Neural progenitor cell (in vitro differentiated cells): ENCODE results near the gene BRSK2. TPM values are rescaled to one million over a fixed set of nuclear protein-coding genes. Genes with fewer than 3 reads are reported as not detected.

Experiments used
- DNase-seq: peaks from one replicate; pipeline ENCODE4 v3.0.0-alpha.2; 2016; ENCODE audit warnings: low spot score
- H2AFZ ChIP-seq: fragments of 200-600 bp; sonication (generic); replicated peaks from 2 replicates; pipeline ENCODE4 v1.6.1; 2016; ENCODE audit warnings: antibody characterized with exemption
- H3F3A ChIP-seq: fragments of 200-600 bp; sonication (generic); 2 replicates; pipeline ENCODE4 v1.6.1; 2016; ENCODE audit warnings: antibody characterized with exemption, low read depth
- H3K27ac ChIP-seq: fragments of 200-600 bp; sonication (generic); 2 replicates; pipeline ENCODE4 v1.5.1; 2016; ENCODE audit warnings: mild to moderate bottlenecking
- H3K27me3 ChIP-seq: fragments of 200-600 bp; sonication (generic); 2 replicates; pipeline ENCODE4 v1.6.1; 2016; ENCODE audit warnings: mild to moderate bottlenecking, moderate library complexity
- H3K36me3 ChIP-seq: fragments of 200-600 bp; sonication (generic); 2 replicates; pipeline ENCODE4 v1.5.1; 2016
- H3K4me1 ChIP-seq: fragments of 200-600 bp; sonication (generic); 2 replicates; pipeline ENCODE4 v1.6.1; 2016; ENCODE audit warnings: mixed run types
- H3K4me2 ChIP-seq: fragments of 200-600 bp; sonication (generic); 2 replicates; pipeline ENCODE4 v1.6.1; 2016
- H3K4me3 ChIP-seq: fragments of 200-600 bp; sonication (generic); 2 replicates; pipeline ENCODE4 v1.5.1; 2016
- H3K79me2 ChIP-seq: fragments of 200-600 bp; sonication (generic); 2 replicates; pipeline ENCODE4 v1.6.1; 2016; ENCODE audit warnings: low read depth
- H3K9ac ChIP-seq: fragments of 200-600 bp; sonication (generic); 2 replicates; pipeline ENCODE4 v1.6.1; 2016
- H3K9me3 ChIP-seq: fragments of 200-600 bp; sonication (generic); 2 replicates; pipeline ENCODE4 v1.5.1; 2016; ENCODE audit warnings: low read depth
- H4K20me1 ChIP-seq: fragments of 200-600 bp; sonication (generic); 2 replicates; pipeline ENCODE4 v1.6.1; 2016; ENCODE audit warnings: low read depth
- H3K27ac Mint-ChIP-seq: 3 replicates; pipeline ENCODE4 v1.8.0; 2021; ENCODE audit warnings: mixed read lengths
- H3K27me3 Mint-ChIP-seq: 2 replicates; pipeline ENCODE4 v1.8.0; 2022; ENCODE audit warnings: low read depth, mild to moderate bottlenecking, inconsistent platforms, moderate library complexity, mixed read lengths; ENCODE audit not compliant: insufficient read depth
- H3K36me3 Mint-ChIP-seq: 3 replicates; pipeline ENCODE4 v1.8.0; 2021; ENCODE audit warnings: mixed read lengths
- H3K4me1 Mint-ChIP-seq: 3 replicates; pipeline ENCODE4 v1.8.0; 2021; ENCODE audit warnings: mixed read lengths
- H3K4me3 Mint-ChIP-seq: 3 replicates; pipeline ENCODE4 v1.8.0; 2021; ENCODE audit warnings: mild to moderate bottlenecking, moderate library complexity, mixed read lengths
- H3K9me3 Mint-ChIP-seq: 3 replicates; pipeline ENCODE4 v1.8.0; 2020; ENCODE audit warnings: mixed read lengths
- EZH2 ChIP-seq: fragments of 200-600 bp; sonication (generic); IDR thresholded peaks from 2 replicates; pipeline ENCODE4 v1.6.1; 2017; ENCODE audit warnings: antibody characterized with exemption, mild to moderate bottlenecking, moderate library complexity
- EZH2phosphoT487 ChIP-seq: fragments of 200-600 bp; sonication (generic); IDR thresholded peaks from 2 replicates; pipeline ENCODE4 v1.6.1; 2017; ENCODE audit warnings: antibody characterized with exemption
- total RNA-seq: library from RNA; depleted of rRNA; stranded (reverse); fragments of >200 nt; gene quantifications from 2 replicates; pipeline ENCODE4 v1.2.3, GENCODE V29; 2015; ENCODE audit warnings: low replicate concordance
- TF ChIP-seq, protein P1 (sequence below): fragments of 200-600 bp; sonication (generic); IDR thresholded peaks from 2 replicates; pipeline ENCODE4 v1.5.1; 2017; ENCODE audit warnings: antibody characterized with exemption, mild to moderate bottlenecking

BRSK2 gene
- total RNA-seq, 1 donor from 2014 or later = 8.2 TPM

DNA sequence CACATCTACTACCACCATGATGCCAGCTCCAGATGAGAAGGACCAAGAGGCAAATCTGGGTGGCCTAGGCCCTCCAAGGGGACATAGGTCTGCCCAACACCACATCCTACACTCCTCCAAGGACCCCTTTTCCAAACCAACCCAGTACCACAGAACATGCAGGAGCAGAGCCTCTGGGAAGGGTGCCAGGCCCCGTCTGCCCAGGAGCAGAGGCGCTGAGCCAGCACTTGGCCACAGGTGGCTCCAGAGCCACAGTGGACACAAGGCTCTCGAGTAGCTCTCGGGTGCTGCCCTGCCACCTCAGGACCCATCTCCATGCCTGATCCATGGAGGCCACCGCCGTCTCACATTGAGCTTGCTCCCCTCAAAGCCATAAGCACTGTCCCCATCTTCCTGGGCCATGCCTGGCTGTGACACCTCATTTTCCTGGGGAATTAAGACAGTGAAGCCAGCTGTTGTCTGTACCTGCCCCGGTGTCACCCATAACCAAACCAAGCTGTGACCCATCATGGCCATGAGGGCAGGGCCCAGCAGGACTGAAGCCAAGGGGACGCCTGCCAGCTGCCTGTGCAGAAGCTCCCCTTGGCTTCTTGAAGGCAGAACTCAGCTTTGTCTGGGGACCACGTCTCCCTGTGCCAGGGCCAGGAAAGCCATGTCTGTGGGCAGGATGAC is 89.4 kb downstream of the BRSK2 start:
- DNase-seq = no peak
- Histone ChIP-seq H4K20me1 (peaks cover 1% of the 10 kb centered on the region), H3K36me3 (no peaks in the 10 kb centered on the region), H3K79me2 (no peaks in the 10 kb centered on the region), H3K27me3 (no peaks in the 10 kb centered on the region), H3K27ac (no peak overlapping the region), H3K4me1 (no peaks in the 10 kb centered on the region), H3F3A (no peaks in the 10 kb centered on the region), H3K4me3 (no peak overlapping the region), H3K9me3 (no peaks in the 10 kb centered on the region), H3K9ac (no peak overlapping the region), H3K4me2 (no peak overlapping the region), H2AFZ (no peak overlapping the region)
- H3K4me1 Mint-ChIP-seq = no peaks in the 10 kb centered on the region
- H3K36me3 Mint-ChIP-seq = peaks cover 8% of the 10 kb centered on the region
- H3K4me3 Mint-ChIP-seq = no peak overlapping the region
- no peak for TF ChIP-seq EZH2phosphoT487
- TF ChIP-seq, protein P1, sequence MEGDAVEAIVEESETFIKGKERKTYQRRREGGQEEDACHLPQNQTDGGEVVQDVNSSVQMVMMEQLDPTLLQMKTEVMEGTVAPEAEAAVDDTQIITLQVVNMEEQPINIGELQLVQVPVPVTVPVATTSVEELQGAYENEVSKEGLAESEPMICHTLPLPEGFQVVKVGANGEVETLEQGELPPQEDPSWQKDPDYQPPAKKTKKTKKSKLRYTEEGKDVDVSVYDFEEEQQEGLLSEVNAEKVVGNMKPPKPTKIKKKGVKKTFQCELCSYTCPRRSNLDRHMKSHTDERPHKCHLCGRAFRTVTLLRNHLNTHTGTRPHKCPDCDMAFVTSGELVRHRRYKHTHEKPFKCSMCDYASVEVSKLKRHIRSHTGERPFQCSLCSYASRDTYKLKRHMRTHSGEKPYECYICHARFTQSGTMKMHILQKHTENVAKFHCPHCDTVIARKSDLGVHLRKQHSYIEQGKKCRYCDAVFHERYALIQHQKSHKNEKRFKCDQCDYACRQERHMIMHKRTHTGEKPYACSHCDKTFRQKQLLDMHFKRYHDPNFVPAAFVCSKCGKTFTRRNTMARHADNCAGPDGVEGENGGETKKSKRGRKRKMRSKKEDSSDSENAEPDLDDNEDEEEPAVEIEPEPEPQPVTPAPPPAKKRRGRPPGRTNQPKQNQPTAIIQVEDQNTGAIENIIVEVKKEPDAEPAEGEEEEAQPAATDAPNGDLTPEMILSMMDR = no peak
- no peak for TF ChIP-seq EZH2
- H3K27me3 Mint-ChIP-seq = peaks cover 2% of the 10 kb centered on the region
- no peaks in the 10 kb centered on the region for H3K9me3 Mint-ChIP-seq
- H3K27ac Mint-ChIP-seq = no peak overlapping the region

GRCh38 chr11:1479678-1480118 is 90.0 kb downstream of the BRSK2 start:
- Mint-ChIP-seq H3K27me3 (peaks cover 2% of the 10 kb centered on the region), H3K27ac (no peak overlapping the region), H3K4me3 (no peak overlapping the region), H3K36me3 (peaks cover 8% of the 10 kb centered on the region), H3K4me1 (no peaks in the 10 kb centered on the region), H3K9me3 (no peaks in the 10 kb centered on the region)
- no peaks in the 10 kb centered on the region for H3F3A ChIP-seq
- no peak overlapping the region for H2AFZ ChIP-seq
- no peaks in the 10 kb centered on the region for H3K79me2 ChIP-seq
- no peaks in the 10 kb centered on the region for H3K9me3 ChIP-seq
- peaks cover 7% of the 10 kb centered on the region for H4K20me1 ChIP-seq
- H3K4me3 ChIP-seq = no peak overlapping the region
- TF ChIP-seq, protein P1 = no peak
- TF ChIP-seq EZH2 = no peak
- TF ChIP-seq EZH2phosphoT487 = no peak
- H3K36me3 ChIP-seq = no peaks in the 10 kb centered on the region
- no peaks in the 10 kb centered on the region for H3K4me1 ChIP-seq
- H3K4me2 ChIP-seq = no peak overlapping the region
- no peak overlapping the region for H3K9ac ChIP-seq
- DNase-seq = no peak
- H3K27ac ChIP-seq = no peak overlapping the region
- H3K27me3 ChIP-seq = no peaks in the 10 kb centered on the region

DNA sequence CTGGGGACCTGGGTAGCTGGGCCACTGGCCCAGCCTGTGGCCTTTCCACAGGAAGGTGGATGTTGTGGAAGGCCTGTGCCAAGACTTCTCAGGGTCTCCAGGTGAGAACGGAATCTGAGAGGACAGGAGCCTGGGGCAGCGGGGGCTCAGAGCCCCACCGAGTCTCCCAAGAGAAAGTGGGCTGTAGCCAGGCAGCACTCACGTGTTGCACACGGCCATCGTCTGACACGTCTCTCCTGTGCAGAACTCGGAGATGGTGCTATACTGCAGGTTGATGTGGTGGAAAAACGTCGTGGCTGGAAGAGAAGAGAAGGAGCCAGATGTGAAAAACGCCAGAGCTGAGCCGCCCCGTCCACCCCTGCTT is 90.4 kb downstream of the BRSK2 start:
- peaks cover 12% of the 10 kb centered on the region for H4K20me1 ChIP-seq
- Mint-ChIP-seq H3K36me3 (peaks cover 8% of the 10 kb centered on the region), H3K9me3 (no peaks in the 10 kb centered on the region), H3K27me3 (peaks cover 2% of the 10 kb centered on the region), H3K4me3 (no peak overlapping the region), H3K4me1 (peaks cover 2% of the 10 kb centered on the region), H3K27ac (no peak overlapping the region)
- TF ChIP-seq EZH2phosphoT487 = no peak
- no peaks in the 10 kb centered on the region for H3K27me3 ChIP-seq
- no peaks in the 10 kb centered on the region for H3K36me3 ChIP-seq
- no peaks in the 10 kb centered on the region for H3K79me2 ChIP-seq
- no peaks in the 10 kb centered on the region for H3K4me1 ChIP-seq
- H3F3A ChIP-seq = no peaks in the 10 kb centered on the region
- H3K4me3 ChIP-seq = no peak overlapping the region
- H3K9me3 ChIP-seq = no peaks in the 10 kb centered on the region
- H3K4me2 ChIP-seq = no peak overlapping the region
- no peak for DNase-seq
- no peak overlapping the region for H2AFZ ChIP-seq
- H3K9ac ChIP-seq = no peak overlapping the region
- H3K27ac ChIP-seq = no peak overlapping the region
